ENCODE measurements around the gene PTPN14. TPM values are rescaled to one million over a fixed set of nuclear protein-coding genes. Genes with fewer than 3 reads are reported as not detected.

Gene PTPN14
- total RNA-seq, 1 donor from 2014 or later: 136 TPM

DNA sequence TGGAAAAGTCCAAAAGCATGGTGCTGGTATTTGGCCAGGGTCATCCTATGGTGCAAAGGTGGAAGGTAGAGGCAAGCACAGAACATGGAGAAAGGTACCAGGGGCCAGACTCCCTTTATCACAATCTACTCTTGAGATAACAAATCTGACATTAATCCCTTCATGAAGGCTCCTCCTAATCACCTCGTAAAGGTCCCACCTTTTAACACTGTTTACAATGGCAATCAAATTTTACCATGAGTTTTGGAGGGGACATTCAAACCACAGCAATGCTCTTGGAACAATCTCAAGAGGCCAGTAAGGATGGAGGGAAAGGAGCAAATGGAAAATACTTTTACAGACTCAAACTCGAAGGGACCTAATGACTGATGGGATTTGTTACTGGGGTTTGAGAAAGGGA, 6.1 kb downstream of the PTPN14 start:
- DNase-seq (ENCODE audit: low spot score): no peak
- Mint-ChIP-seq H3K36me3 (ENCODE audit: low read depth) (no peaks in the 10 kb centered on the region), H3K9me3 (ENCODE audit: low read depth) (no peaks in the 10 kb centered on the region), H3K4me1 (ENCODE audit: low read depth) (peaks cover 91% of the 10 kb centered on the region), H3K27me3 (ENCODE audit: low read depth) (no peaks in the 10 kb centered on the region), H3K27ac (ENCODE audit: unreplicated experiment) (no peak overlapping the region), H3K4me3 (ENCODE audit: unreplicated experiment) (no peak overlapping the region)
- TF ChIP-seq, protein P1, sequence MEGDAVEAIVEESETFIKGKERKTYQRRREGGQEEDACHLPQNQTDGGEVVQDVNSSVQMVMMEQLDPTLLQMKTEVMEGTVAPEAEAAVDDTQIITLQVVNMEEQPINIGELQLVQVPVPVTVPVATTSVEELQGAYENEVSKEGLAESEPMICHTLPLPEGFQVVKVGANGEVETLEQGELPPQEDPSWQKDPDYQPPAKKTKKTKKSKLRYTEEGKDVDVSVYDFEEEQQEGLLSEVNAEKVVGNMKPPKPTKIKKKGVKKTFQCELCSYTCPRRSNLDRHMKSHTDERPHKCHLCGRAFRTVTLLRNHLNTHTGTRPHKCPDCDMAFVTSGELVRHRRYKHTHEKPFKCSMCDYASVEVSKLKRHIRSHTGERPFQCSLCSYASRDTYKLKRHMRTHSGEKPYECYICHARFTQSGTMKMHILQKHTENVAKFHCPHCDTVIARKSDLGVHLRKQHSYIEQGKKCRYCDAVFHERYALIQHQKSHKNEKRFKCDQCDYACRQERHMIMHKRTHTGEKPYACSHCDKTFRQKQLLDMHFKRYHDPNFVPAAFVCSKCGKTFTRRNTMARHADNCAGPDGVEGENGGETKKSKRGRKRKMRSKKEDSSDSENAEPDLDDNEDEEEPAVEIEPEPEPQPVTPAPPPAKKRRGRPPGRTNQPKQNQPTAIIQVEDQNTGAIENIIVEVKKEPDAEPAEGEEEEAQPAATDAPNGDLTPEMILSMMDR (IDR thresholded peaks at IDR 0.05): no peak

DNA sequence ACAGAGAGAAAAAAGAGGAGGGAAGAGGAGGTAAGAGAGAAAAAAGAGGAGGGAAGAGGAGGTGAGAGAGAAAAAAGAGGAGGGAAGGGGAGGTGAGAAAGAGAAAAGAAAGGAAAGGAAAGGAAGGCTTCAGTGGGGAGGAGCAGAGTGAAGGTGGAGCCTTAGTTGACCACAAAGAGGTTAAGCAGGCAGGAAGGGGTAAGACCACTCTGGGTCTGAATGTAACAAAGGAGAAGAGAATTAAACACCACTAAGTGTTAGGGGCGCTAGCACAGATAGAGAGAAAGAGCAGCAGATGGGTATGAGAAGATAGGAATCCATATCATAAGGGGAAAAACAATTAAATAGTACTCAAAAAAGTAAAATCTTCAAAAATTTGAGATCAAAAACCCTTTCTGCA, 6.6 kb downstream of the PTPN14 start:
- no peaks in the 10 kb centered on the region for H3K9me3 Mint-ChIP-seq (ENCODE audit: low read depth)
- TF ChIP-seq, protein P1 (IDR thresholded peaks at IDR 0.05): no peak
- peaks cover 91% of the 10 kb centered on the region for H3K4me1 Mint-ChIP-seq (ENCODE audit: low read depth)
- no peak overlapping the region for H3K4me3 Mint-ChIP-seq (ENCODE audit: unreplicated experiment)
- no peak for DNase-seq (ENCODE audit: low spot score)
- no peak overlapping the region for H3K27ac Mint-ChIP-seq (ENCODE audit: unreplicated experiment)
- H3K36me3 Mint-ChIP-seq (ENCODE audit: low read depth): no peaks in the 10 kb centered on the region
- H3K27me3 Mint-ChIP-seq (ENCODE audit: low read depth): no peaks in the 10 kb centered on the region

DNA sequence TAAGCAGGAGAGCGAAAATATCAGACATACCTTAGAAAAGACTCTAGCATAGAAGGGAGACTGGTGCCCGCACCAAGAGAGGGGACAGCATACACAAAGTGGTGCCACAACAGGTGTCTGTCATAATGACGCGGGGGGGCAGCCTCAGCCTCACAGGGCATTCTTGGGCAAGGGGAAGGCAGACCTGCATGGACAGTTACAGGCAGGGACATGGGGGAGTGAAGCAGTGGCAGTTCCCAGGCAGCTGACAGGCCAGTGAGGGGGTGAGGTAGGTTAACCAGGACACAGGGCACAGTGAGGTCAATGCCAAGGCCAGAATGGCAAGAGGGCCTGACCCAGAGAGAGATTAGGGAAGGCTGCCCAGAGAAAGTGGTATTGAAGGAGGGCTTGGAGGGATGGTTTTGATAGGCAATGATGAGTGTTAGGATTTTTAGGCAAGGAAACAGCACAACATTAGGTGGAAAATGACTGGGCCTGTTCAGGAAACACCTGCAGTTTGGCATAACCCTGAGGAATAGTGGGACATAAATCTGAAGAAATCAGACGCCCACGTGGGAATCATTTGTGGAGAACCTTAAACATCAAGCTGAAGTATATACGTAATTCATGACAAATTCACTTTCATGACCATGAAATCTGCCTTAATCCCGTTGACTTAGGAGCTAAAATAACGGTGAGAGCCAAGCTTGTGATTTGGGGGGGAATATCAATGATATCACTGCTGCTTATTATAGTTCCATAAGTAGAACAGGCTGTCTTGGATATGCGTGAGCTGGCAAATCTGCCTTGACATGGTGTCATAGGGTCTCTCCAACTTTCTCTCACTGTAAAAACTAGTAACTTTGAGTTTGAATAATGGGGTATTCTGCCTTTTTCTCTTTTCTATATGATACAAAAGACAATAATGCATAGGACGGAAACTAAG, 8.9 kb downstream of the PTPN14 start:
- TF ChIP-seq, protein P1 (IDR thresholded peaks at IDR 0.05): no peak
- DNase-seq (ENCODE audit: low spot score): no peak
- Mint-ChIP-seq H3K9me3 (ENCODE audit: low read depth) (no peaks in the 10 kb centered on the region), H3K4me1 (ENCODE audit: low read depth) (peaks cover 90% of the 10 kb centered on the region), H3K27ac (ENCODE audit: unreplicated experiment) (peak overlapping the region; percentile 46), H3K4me3 (ENCODE audit: unreplicated experiment) (no peak overlapping the region), H3K36me3 (ENCODE audit: low read depth) (no peaks in the 10 kb centered on the region), H3K27me3 (ENCODE audit: low read depth) (no peaks in the 10 kb centered on the region)

DNA sequence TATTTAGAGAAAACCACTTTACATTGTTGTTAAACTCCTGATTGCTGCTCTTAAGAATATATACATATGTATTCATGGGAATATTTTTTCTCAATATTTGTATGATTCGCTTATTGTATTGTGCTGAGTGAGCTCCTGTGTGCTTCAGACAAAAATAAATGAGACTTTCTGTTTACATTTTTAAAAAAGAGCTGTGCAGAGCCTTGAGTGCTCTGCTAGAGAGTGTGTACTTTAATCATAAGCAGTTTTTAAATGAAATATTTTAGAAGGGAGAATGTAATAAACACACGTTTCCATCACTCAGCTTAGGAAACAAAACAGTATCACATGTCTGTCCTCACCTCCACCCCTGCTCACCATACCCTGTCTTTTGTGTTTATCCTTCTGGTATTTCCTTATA, 9.7 kb downstream of the PTPN14 start:
- no peaks in the 10 kb centered on the region for H3K27me3 Mint-ChIP-seq (ENCODE audit: low read depth)
- H3K36me3 Mint-ChIP-seq (ENCODE audit: low read depth): no peaks in the 10 kb centered on the region
- H3K9me3 Mint-ChIP-seq (ENCODE audit: low read depth): no peaks in the 10 kb centered on the region
- H3K4me1 Mint-ChIP-seq (ENCODE audit: low read depth): peaks cover 88% of the 10 kb centered on the region
- no peak overlapping the region for H3K4me3 Mint-ChIP-seq (ENCODE audit: unreplicated experiment)
- TF ChIP-seq, protein P1 (IDR thresholded peaks at IDR 0.05): no peak
- H3K27ac Mint-ChIP-seq (ENCODE audit: unreplicated experiment): no peak overlapping the region
- no peak for DNase-seq (ENCODE audit: low spot score)

DNA sequence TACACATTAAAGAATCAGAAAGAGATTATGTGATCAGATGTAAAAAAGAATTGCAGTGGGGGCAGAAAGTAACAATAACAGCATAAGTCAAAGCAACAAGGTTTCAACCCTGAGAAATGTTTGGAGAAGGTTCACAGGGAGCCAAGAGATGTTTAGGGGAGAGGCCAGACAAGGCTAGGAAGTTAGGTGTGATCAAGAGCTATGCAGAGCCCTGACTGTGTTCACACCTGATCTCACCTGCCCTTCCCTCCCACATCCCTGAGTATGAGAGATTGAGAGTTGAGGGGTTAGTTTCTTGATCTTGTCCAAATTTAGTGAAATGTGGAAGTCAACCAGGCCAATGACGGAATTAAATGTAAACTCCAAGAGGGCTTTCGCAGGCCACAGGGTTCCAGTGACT, 10.2 kb downstream of the PTPN14 start:
- Mint-ChIP-seq H3K9me3 (ENCODE audit: low read depth) (no peaks in the 10 kb centered on the region), H3K4me3 (ENCODE audit: unreplicated experiment) (no peak overlapping the region), H3K4me1 (ENCODE audit: low read depth) (peaks cover 83% of the 10 kb centered on the region), H3K27me3 (ENCODE audit: low read depth) (no peaks in the 10 kb centered on the region), H3K27ac (ENCODE audit: unreplicated experiment) (peak overlapping the region; percentile 42), H3K36me3 (ENCODE audit: low read depth) (no peaks in the 10 kb centered on the region)
- TF ChIP-seq, protein P1 (IDR thresholded peaks at IDR 0.05): no peak
- DNase-seq (ENCODE audit: low spot score): no peak
